Measurements from ENCODE around the gene INPP4A.

The INPP4A gene

GRCh38 chr2:98460573-98461497, 16.2 kb downstream of the INPP4A start:
- DNase-seq (ENCODE audit: low spot score): no peak

- no peak for DNase-seq (ENCODE audit: low spot score)
These were observed 16.9 kb downstream of the INPP4A start for GRCh38 chr2:98461498-98462049.

GRCh38 chr2:98463081-98463481, 18.4 kb downstream of the INPP4A start:
- no peak for DNase-seq (ENCODE audit: low spot score)

GRCh38 chr2:98463551-98463971, 18.9 kb downstream of the INPP4A start:
- no peak for DNase-seq (ENCODE audit: low spot score)

- no peak for DNase-seq (ENCODE audit: low spot score)
These were observed 19.5 kb downstream of the INPP4A start for GRCh38 chr2:98463988-98464771.

- DNase-seq (ENCODE audit: low spot score): no peak
These were observed 20.2 kb downstream of the INPP4A start for GRCh38 chr2:98464772-98465310.

- DNase-seq (ENCODE audit: low spot score): no peak
These were observed 21.0 kb downstream of the INPP4A start for GRCh38 chr2:98465456-98466226.

GRCh38 chr2:98467082-98467536, 22.5 kb downstream of the INPP4A start:
- no peak for DNase-seq (ENCODE audit: low spot score)

- no peak for DNase-seq (ENCODE audit: low spot score)
These were observed 23.0 kb downstream of the INPP4A start for GRCh38 chr2:98467652-98468051.

GRCh38 chr2:98468621-98469236, 24.1 kb downstream of the INPP4A start:
- no peak for DNase-seq (ENCODE audit: low spot score)

GRCh38 chr2:98469862-98470544, 25.3 kb downstream of the INPP4A start:
- no peak for DNase-seq (ENCODE audit: low spot score)

- no peak for DNase-seq (ENCODE audit: low spot score)
These were observed 26.2 kb downstream of the INPP4A start for GRCh38 chr2:98470851-98471255.

GRCh38 chr2:98471402-98472131, 26.9 kb downstream of the INPP4A start:
- DNase-seq (ENCODE audit: low spot score): no peak

GRCh38 chr2:98472132-98472650, 27.5 kb downstream of the INPP4A start:
- no peak for DNase-seq (ENCODE audit: low spot score)

- no peak for DNase-seq (ENCODE audit: low spot score)
These were observed 28.5 kb downstream of the INPP4A start for GRCh38 chr2:98472961-98473746.

GRCh38 chr2:98473995-98474780, 29.5 kb downstream of the INPP4A start:
- no peak for DNase-seq (ENCODE audit: low spot score)

- DNase-seq (ENCODE audit: low spot score): no peak
These were observed 30.4 kb downstream of the INPP4A start for GRCh38 chr2:98474979-98475632.
